8988T (cell line): ENCODE results near the gene TNFAIP8L3.

Source experiments
- DNase-seq: peaks from one replicate; pipeline ENCODE4 v3.0.0; 2011

The TNFAIP8L3 gene

DNA sequence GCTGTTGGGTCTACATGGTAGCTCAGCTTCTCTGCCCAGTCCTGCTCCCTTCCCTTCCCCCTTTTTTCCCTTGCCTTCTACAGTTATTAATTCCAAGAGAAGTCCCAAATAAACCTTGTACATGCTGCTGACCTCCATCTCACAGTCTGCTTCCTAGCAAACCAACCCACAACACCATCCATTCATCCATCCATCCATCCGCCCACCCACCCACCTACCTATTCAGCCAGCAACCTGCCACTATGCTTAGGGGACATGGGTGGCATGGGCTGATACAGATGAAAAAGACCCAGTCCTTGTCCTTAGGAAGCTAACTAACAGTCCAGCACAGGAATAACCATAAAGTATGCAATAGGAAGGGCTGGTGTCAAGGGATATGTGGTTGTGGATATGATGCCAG, 5.7 kb downstream of the TNFAIP8L3 start:
- no peak for DNase-seq

DNA sequence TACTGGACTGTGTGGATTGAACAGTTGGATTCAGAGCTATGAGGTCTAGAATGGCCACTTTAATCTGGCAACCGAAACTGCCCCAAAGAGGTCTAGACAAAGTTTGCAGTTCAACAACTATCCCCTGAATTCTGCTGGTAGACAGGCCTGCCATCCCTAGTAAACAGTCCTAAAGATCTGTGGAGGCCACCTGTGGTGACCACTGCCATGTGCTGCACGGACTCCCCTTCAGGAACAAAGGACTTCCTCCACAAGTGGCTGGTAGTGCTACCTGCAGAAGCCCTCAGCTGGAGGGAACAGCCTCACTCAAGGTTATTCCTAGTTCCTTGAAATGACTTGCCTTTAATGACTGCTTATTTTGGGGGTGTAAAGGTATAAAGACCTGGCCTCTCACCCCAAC, 6.1 kb downstream of the TNFAIP8L3 start:
- DNase-seq: no peak

DNA sequence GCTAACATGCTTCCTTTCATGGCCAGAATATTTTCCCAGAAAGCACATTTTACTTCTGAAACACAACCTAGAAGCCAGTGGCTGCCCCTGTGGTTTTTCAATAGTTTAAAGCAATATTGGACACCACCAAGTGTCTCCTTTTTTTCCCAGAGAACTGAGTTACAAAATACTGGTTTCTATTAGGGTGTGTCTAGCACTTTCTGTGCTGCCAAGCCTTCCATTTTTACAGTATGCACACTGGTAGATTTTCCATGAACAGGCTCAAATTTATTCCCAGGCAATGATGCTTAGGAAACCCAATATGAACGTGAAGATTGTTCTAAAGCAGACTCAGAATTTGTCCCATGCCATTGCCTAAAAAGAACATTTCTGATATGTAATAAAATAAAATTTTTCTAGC, 7.2 kb downstream of the TNFAIP8L3 start:
- no peak for DNase-seq

DNA sequence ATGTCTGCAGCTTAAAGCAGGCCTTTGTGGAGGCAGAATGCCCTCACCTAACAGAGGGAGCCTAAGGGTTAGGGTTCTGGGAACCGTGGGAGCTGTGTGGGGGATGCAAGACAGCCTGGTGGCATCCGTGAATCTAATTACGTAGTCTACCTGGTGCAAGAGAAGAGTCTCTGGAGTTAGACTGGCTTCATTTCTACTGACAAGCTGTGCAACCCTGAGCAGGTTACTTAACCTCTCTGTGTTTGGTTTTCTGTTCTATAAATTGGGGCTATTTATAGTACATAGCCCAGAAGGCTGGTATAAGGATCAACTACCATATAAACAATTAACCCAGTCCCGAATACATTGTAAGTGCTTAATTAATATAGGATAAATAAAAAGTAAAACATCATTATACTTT, 8.3 kb downstream of the TNFAIP8L3 start:
- DNase-seq: no peak

DNA sequence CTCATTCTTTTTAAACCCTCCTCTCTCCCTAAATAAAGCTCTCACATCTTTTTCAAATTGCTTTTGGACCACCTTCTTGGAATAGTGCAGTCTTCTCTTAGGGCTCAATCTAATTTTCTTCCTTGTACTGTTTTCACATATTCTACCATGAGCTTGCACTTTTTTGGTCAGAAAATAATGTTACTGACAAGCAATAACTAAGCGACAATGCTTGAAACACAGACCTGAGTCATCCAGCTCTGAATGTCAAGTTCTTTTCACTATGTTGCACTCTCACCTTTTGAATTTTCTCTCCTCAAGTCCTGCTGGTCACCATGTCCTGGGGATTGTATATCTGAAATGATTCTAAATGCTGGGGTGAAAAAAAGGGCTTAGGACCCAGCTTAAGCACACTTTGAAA, 8.9 kb downstream of the TNFAIP8L3 start:
- DNase-seq: no peak

DNA sequence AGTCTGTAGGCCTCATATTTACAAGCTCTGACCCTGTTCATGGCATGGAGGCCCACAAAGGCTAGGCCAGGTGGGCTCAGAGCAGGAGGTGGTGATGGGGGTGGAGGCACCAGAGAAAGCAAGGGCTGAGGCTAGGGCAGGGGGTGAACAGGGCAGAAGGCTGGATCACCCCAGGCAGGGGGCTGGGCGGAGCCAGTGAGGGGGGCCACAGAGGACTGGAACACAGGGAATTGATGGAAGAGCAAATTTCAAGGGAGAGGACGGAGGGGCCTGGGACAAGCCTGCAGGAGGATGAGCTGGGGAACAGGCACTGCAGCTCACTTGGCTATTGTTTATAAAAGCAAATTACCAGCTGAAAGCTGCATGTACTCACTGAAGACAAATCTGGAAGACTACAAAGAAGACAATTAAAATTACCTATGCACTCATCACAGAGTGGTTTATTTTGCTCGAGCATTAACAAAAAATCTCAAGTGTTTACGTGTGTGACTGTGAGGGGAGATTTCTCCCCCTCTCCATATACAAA, 11.0 kb downstream of the TNFAIP8L3 start:
- DNase-seq: no peak

DNA sequence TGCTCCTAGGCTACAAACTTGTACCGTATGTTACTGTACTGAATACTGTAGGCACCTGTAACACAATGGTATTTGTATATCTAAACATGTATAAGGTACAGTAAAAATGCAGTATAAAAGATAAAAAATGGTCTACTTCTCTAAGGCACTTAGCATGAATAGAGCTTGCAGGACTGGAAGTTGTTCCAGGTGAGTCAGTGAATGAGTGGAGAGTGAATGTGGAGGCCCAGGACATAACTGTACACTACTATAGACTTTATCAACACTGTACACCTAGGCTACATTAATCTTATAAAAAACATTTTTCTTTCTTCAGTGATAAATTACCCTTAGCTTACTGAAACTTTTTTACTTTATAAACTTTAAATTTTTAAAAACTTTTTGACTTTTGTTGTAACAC, 12.5 kb downstream of the TNFAIP8L3 start:
- no peak for DNase-seq

GRCh38 chr15:51080286-51080685, 14.4 kb downstream of the TNFAIP8L3 start:
- no peak for DNase-seq

DNA sequence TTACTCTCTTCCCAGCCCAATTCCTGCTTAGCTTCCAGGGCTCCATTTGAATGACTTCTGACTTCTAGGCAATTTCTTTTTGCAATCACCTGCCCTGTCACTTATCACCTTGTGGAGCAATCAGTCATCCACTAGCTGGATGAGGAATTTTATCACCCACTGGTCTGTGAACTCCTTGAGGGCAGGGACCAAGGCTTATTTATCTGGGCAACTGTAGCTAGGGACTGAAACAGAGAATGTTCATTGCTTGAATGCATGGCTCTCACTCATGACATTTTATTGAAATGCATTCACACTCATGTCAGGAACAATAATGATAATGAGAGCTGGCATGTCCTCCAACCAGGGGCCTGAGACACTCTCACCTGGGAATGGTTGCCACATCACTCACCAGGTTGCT, 15.5 kb downstream of the TNFAIP8L3 start:
- DNase-seq: no peak

DNA sequence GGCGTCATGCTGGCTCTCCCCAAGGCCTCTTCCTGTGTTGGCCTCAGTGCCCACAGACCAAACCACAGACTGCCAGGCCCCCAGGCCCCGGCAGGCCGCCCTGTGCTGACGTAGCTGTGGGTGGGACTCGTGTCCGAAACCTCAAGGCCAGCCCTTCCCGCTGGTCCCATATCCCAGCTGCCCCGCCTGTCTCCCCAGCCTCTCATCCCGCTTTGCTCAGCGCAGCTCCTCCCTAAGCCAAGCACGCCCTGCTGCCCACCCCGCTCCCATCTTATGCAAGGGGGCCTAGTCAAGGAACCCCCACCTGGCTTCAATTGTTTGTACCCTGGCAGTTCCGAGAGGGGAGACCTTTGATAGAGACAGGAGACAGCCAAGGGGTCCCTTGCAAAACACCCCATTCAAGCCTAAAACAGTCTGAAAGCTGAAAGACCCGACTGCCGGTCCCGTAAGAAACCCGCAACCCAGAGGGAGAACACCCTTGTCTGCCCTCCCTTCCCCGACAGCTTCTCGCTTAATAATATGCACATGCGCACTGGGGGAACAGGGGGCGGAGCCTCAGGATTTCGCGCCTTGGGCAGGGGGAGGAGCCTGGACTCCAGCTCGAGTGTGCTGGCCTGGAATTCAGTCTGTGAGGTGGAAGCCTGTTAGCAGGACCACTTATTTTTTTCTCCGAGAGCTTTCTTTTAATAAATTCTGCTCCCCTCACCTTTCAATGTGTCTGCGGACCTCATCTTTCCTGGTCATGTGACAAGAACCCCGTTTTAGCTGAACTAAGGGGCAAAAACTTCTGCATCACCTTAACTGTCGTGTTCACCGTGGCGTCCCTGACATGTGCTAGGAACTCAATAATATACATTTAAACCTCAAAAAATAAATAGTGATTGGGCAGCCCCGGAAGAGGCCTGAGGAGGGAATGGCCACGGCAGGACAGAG, 17.2 kb downstream of the TNFAIP8L3 start:
- DNase-seq: no peak

DNA sequence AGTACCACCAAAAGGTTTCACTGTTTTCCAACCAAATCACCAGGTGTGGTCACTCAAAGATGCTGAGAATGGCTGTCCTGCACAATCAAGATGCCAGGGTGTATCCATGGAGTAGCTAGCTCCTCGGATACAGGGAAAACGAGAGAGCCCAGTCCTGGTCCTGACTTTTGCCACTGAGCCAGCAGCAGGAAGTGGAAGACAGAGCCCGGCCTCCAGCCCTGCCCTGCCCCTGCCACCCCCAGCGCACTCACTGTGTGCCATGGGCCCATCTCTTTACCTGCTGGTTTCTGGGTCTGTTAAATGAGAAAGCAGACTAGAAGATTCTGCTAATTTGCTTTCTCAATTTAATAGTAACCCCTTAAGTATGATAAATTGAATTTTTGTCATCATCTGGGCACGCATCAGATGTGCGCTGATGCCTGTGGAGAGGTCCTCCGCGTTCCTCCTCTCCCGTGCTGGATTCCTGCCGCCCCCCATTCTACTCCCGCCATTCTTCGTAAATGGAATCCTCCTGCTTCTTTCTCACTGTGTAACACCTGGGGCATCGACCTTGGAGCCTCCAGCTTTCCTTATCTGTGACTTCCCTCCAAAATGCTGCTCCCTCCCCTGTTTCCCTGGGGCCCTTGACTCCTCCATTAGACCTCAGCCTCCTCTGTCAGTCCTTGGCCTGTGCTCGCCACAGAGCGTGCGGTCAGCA, 18.0 kb downstream of the TNFAIP8L3 start:
- DNase-seq: no peak

GRCh38 chr15:51075826-51076523, 18.7 kb downstream of the TNFAIP8L3 start:
- DNase-seq: no peak

- no peak for DNase-seq
These were observed 19.3 kb downstream of the TNFAIP8L3 start for GRCh38 chr15:51075364-51075763.

DNA sequence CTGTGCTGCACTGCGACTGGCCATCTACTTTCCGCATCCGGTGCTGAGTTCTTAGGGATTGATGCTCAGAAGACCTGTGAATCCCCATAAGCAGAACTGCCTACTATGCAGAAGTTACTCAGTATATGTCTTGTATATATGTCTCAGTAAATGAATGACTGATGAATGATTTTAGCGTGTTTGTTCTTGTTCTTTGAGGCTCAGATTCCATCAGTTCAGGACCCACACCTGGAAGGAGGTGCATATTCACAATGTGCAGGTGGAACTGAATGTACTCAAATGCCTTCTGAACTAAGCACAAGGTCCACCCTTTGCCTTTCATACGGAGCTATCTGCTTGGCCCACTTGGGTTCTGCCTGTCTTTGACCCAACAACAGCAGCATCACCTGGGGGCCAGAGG, 19.8 kb downstream of the TNFAIP8L3 start:
- DNase-seq: no peak

DNA sequence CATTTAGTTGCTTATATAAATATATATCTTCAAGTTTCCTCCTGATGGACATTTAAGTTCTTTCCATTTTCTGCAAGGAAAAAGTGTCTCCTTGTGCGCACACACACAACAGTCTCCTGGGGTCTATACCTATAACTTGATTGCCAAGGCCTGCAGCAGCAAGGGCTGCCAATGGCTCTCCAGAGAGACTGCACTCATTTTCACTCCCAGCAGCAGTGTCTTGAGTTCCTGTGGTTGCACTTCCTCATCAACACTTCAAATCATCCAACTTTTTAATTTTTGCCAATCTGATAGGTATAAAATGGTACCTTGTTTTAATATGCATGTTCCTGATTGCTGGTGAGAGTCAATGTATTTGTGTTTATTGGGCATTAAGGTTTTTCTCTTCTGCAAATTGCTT, 23.1 kb downstream of the TNFAIP8L3 start:
- no peak for DNase-seq

DNA sequence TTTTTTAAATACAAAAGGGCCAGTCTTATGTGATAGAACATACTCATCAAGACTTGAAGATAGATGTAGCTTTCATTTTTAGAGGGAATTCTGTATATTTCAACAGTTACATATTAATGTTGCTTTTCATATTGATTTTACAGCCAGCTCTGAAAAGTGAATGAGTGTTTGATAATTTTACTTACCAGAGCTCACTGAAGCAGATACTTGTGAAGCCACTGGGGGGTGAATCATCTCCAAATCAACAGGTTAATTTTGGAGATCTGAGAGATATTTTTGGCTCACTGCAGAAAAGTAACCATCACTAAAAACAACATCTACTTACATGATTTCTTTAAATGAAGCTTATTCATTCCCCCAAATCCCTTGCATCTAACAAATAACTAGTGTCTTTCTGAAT, 24.7 kb downstream of the TNFAIP8L3 start:
- DNase-seq: no peak

DNA sequence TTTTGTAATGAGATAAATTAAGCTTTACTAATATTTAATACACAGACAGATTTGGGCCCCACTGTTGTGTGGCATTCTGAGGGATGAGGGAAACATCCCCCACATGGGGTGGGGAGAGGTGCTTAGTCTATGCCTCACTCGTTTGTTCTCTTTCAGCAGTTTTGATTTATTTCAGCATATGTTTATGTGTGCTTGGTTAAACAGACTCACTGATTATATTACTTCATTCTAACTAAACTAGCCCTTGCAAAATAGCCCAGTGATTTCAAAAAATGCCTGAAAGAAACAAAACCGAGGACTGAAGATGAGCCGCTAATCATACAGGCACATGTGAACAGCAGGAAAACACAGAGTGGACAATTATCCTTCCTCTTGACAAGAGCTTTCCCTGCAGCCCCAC, 27.2 kb downstream of the TNFAIP8L3 start:
- DNase-seq: no peak

- no peak for DNase-seq
These were observed 28.9 kb downstream of the TNFAIP8L3 start for GRCh38 chr15:51065781-51066180.

DNA sequence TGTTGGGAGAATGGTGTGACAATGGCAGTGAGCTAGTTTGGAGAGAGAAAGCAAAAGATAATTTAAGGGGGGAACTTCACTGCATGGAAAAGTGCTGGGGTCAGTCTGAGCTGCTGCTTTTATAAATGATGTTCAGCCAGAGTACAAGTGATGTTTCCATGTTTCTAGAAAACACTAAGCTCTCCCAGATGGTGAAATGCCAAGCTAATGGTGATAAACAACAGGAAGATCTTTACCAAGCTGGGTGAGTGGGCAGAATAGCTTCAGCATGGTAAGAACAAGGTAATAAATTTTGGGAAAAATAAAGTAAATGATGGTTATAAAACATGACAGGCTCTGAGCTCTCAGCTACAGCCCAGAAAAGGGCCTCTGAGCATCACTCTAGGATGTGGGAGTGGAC, 29.4 kb downstream of the TNFAIP8L3 start:
- no peak for DNase-seq

DNA sequence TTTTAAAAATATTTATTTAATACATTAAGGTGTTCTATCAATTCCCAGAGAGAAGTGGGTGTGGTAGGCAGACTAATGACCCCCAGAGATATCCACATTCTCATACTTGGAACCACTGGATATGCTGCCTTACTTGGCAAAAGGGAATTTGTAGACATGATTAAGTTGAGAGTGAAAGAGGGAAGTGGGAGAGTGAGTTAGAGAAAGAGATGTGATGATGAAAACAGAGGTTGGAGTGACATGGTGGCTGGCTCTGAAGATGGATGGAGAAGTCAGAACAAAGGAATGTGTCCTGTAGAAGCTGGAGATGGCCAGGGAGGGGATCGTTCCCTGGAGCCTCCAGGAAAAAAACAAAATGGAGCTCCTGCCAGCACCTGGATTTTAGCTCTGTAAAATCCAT, 32.0 kb downstream of the TNFAIP8L3 start:
- no peak for DNase-seq

GRCh38 chr15:51060030-51060673, 34.6 kb downstream of the TNFAIP8L3 start:
- no peak for DNase-seq

GRCh38 chr15:51054535-51054934, 40.2 kb downstream of the TNFAIP8L3 start:
- DNase-seq: no peak

GRCh38 chr15:51053571-51053970, 41.1 kb downstream of the TNFAIP8L3 start:
- no peak for DNase-seq
